IMR-90 (cell line): Measurements from ENCODE around the gene SLC35D3. TPM values are rescaled to one million over a fixed set of nuclear protein-coding genes. Genes with fewer than 3 reads are reported as not detected.

Source experiments
- ATAC-seq: fragments of 200-7000 bp; cut with Tn5 transposase; 2 replicates; pipeline ENCODE4 v1.9.1; 2020; ENCODE audit warnings: low read depth, mild to moderate bottlenecking, moderate library complexity
- BruUV-seq: library from RNA; stranded (reverse); fragments of 400-500 nt; replicated peaks from 2 replicates; lab custom pipeline; 2021; lab: Mats Ljungman, UMichigan
- CTCF ChIA-PET: fragments of 300-600 bp; formaldehyde crosslinking; extraction: SDS; loops from one replicate; lab custom pipeline; 2021; ENCODE audit warnings: antibody characterized with exemption; lab: Yijun Ruan, JAX
- POLR2A ChIA-PET: fragments of 300-600 bp; sonication (Branson Sonifier 250); formaldehyde crosslinking; loops from one replicate; lab custom pipeline; 2022; ENCODE audit warnings: antibody characterized with exemption; ENCODE audit not compliant: unreplicated experiment; lab: Charles Lee
- DNase-seq: peaks from one replicate; pipeline ENCODE4 v3.0.0; 2013
- H2AFZ ChIP-seq: replicated peaks from 2 replicates; pipeline ENCODE3; 2013; ENCODE audit warnings: low read length, mild to moderate bottlenecking; ENCODE audit not compliant: poor library complexity
- H2AK5ac ChIP-seq: 2 replicates; pipeline ENCODE4 v1.6.1; 2013; ENCODE audit warnings: low read depth, low read length, inconsistent platforms
- H2AK9ac ChIP-seq: replicated peaks from 2 replicates; pipeline ENCODE3; 2013; ENCODE audit warnings: mild to moderate bottlenecking, low read depth, low read length, moderate library complexity; ENCODE audit not compliant: poor library complexity
- H2BK120ac ChIP-seq: 2 replicates; pipeline ENCODE4 v1.6.1; 2013; ENCODE audit warnings: low read depth, low read length, inconsistent platforms
- H2BK15ac ChIP-seq: 3 replicates; pipeline ENCODE4 v1.6.1; 2013; ENCODE audit warnings: low read depth, low read length, inconsistent platforms
- H2BK20ac ChIP-seq: 2 replicates; pipeline ENCODE4 v1.6.1; 2013; ENCODE audit warnings: low read depth, mild to moderate bottlenecking, inconsistent platforms, low read length, moderate library complexity
- H2BK5ac ChIP-seq: 2 replicates; pipeline ENCODE4 v1.6.1; 2013; ENCODE audit warnings: mild to moderate bottlenecking, low read depth, low read length, inconsistent platforms; ENCODE audit not compliant: poor library complexity, severe bottlenecking
- H3K14ac ChIP-seq: replicated peaks from 2 replicates; pipeline ENCODE4 v1.6.1; 2013; ENCODE audit warnings: low read depth, low read length, inconsistent platforms
- H3K18ac ChIP-seq: 2 replicates; pipeline ENCODE4 v1.6.1; 2013; ENCODE audit warnings: low read depth, low read length, control low read depth
- H3K23ac ChIP-seq: 2 replicates; pipeline ENCODE4 v1.6.1; 2013; ENCODE audit warnings: low read depth, low read length, inconsistent platforms
- H3K27ac ChIP-seq: 2 replicates; pipeline ENCODE4 v1.5.1; 2013; ENCODE audit warnings: mild to moderate bottlenecking, control low read depth, low read length; ENCODE audit not compliant: insufficient read depth
- H3K27me3 ChIP-seq: 2 replicates; pipeline ENCODE4 v1.6.1; 2013; ENCODE audit warnings: low read length; ENCODE audit not compliant: control insufficient read depth, insufficient read depth
- H3K36me3 ChIP-seq: 2 replicates; pipeline ENCODE4 v1.6.1; 2013; ENCODE audit warnings: low read length, mixed read lengths; ENCODE audit not compliant: control insufficient read depth, insufficient read depth
- H3K4ac ChIP-seq: 2 replicates; pipeline ENCODE4 v1.6.1; 2013; ENCODE audit warnings: low read depth, low read length, inconsistent platforms
- H3K4me1 ChIP-seq: 2 replicates; pipeline ENCODE4 v1.6.1; 2013; ENCODE audit warnings: low read length, mixed read lengths; ENCODE audit not compliant: control insufficient read depth, insufficient read depth
- H3K4me2 ChIP-seq: 2 replicates; pipeline ENCODE4 v1.6.1; 2013; ENCODE audit warnings: low read depth, mild to moderate bottlenecking, control low read depth, low read length, moderate library complexity
- H3K4me3 ChIP-seq: 2 replicates; pipeline ENCODE4 v1.5.1; 2013; ENCODE audit warnings: low read depth, mild to moderate bottlenecking, control low read depth, low read length, moderate library complexity; ENCODE audit not compliant: insufficient read depth
- H3K56ac ChIP-seq: 2 replicates; pipeline ENCODE4 v1.6.1; 2013; ENCODE audit warnings: low read length, inconsistent platforms; ENCODE audit not compliant: insufficient read depth; ENCODE audit errors: extremely low read depth
- H3K79me1 ChIP-seq, 2 experiments: 2 replicates each; pipeline ENCODE4 v1.6.1; 2013; ENCODE audit warnings: low read length in 2 of 2, inconsistent platforms in 1 of 2, low read depth in 1 of 2
- H3K9ac ChIP-seq: 2 replicates; pipeline ENCODE4 v1.6.1; 2013; ENCODE audit warnings: low read depth, low read length, control low read depth
- H3K9me1 ChIP-seq: 2 replicates; pipeline ENCODE4 v1.6.1; 2013; ENCODE audit warnings: low read length, inconsistent platforms; ENCODE audit not compliant: insufficient read depth
- H3K9me3 ChIP-seq: 2 replicates; pipeline ENCODE4 v1.6.1; 2013; ENCODE audit warnings: low read length; ENCODE audit not compliant: control insufficient read depth, insufficient read depth
- H4K20me1 ChIP-seq: 2 replicates; pipeline ENCODE4 v1.6.1; 2013; ENCODE audit warnings: low read length, inconsistent platforms; ENCODE audit not compliant: insufficient read depth
- H4K5ac ChIP-seq: 2 replicates; pipeline ENCODE4 v1.6.1; 2013; ENCODE audit warnings: mild to moderate bottlenecking, low read depth, low read length, control low read depth
- H4K8ac ChIP-seq, 2 experiments: 2 replicates each; pipeline ENCODE4 v1.6.1; 2013; ENCODE audit warnings: low read depth in 2 of 2, low read length in 2 of 2, control low read depth in 1 of 2, inconsistent platforms in 1 of 2
- H4K91ac ChIP-seq: 2 replicates; pipeline ENCODE4 v1.6.1; 2013; ENCODE audit warnings: low read depth, low read length, inconsistent platforms; ENCODE audit not compliant: insufficient read depth
- MAZ ChIP-seq: IDR thresholded peaks from 2 replicates; pipeline ENCODE4 v1.6.1; 2012; ENCODE audit warnings: low read depth, mild to moderate bottlenecking, low read length, improper control_type of control experiment, moderate library complexity, borderline replicate concordance
- POLR2A ChIP-seq: IDR thresholded peaks from 2 replicates; pipeline ENCODE4 v1.6.1; 2012; ENCODE audit warnings: mild to moderate bottlenecking, low read depth, low read length
- WGBS, 2 experiments: methylation state at CpG; one replicate each; pipeline versions ENCODE4 v1.1.5 to v1.1.7; 2013; ENCODE audit warnings: missing lambda C conversion rate in 2 of 2; ENCODE audit not compliant: insufficient read length in 1 of 2; ENCODE audit errors: extremely low coverage in 2 of 2; 5-methylcytosine and 5-hydroxymethylcytosine counted together
- dilution Hi-C: fragments of 300-500 bp; cut with HindIII; formaldehyde crosslinking; loops from one replicate; pipeline ENCODE4 v1.14.3; 2018; ENCODE audit warnings: low sequenced_read_pairs; ENCODE audit not compliant: unreplicated experiment
- in situ Hi-C: fragments of 300-500 bp; cut with MboI; formaldehyde crosslinking; loops from 3 replicates; pipeline ENCODE4 v1.14.3; 2019; ENCODE audit warnings: low sequenced_read_pairs, inconsistent platforms, mixed read lengths
- intact Hi-C: fragments of 100-400 bp; cut with micrococcal nuclease; formaldehyde crosslinking; loops from 2 replicates; pipeline ENCODE4 v1.10.0; 2022
- polyA plus RNA-seq, 3 experiments: library from polyadenylated mRNA; depleted of rRNA; stranded (reverse); fragments of >200 nt; gene quantifications; 2 replicates each; pipeline ENCODE4 v1.2.3, GENCODE V29; 2012; ENCODE audit warnings: low replicate concordance in 1 of 3
- total RNA-seq: library from RNA; depleted of rRNA; stranded (reverse); fragments of >200 nt; gene quantifications from 2 replicates; pipeline ENCODE4 v1.2.3, GENCODE V29; 2012

SLC35D3 gene
- total and polyA plus RNA-seq, 2 of the 4 experiments (the other 2 are of a cell fraction) = not detected

GRCh38 chr6:136945072-136945471 is 23.0 kb downstream of the SLC35D3 start:
- H2AK9ac ChIP-seq = no peak overlapping the region
- POLR2A ChIA-PET = no interaction called here

More at GRCh38 chr6:136945072-136945471, 23.0 kb downstream of the SLC35D3 start:
- Histone ChIP-seq H3K14ac (no peak overlapping the region), H3K4me2 (no peak overlapping the region), H3K18ac (no peak overlapping the region), H4K20me1 (no peaks in the 10 kb centered on the region), H3K56ac (no peak overlapping the region), H3K4me3 (no peak overlapping the region), H3K4ac (no peak overlapping the region), H3K36me3 (no peaks in the 10 kb centered on the region), H3K27me3 (peaks cover 13% of the 10 kb centered on the region; the same call in 1 of the 2 replicates), H2BK15ac (no peak overlapping the region), H2AFZ (no peak overlapping the region), H3K9ac (no peak overlapping the region), H2BK120ac (no peak overlapping the region), H2BK20ac (no peak overlapping the region), H3K23ac (no peak overlapping the region), H2BK5ac (no peak overlapping the region), H3K79me1 (no peaks in the 10 kb centered on the region), H4K8ac (no peak overlapping the region), H4K91ac (no peak overlapping the region), H2AK5ac (no peak overlapping the region), H4K5ac (no peak overlapping the region), H3K9me1 (no peaks in the 10 kb centered on the region), H3K4me1 (no peaks in the 10 kb centered on the region), H3K27ac (no peak overlapping the region), H3K9me3 (no peaks in the 10 kb centered on the region)
- intact Hi-C loops (no loop called here), in situ Hi-C loops (no loop called here), dilution Hi-C loops (no loop called here)
- DNase-seq (no peak), ATAC-seq (no peak)
- CTCF ChIA-PET = no interaction called here
- WGBS, 2 experiments = no CpG with 5 or more reads among the region's 1 CpG
- TF ChIP-seq POLR2A (no peak), MAZ (no peak)
- BruUV-seq = no TSS peak
